ENCODE data around the gene MYG1. TPM values are rescaled to one million over a fixed set of nuclear protein-coding genes. Genes with fewer than 3 reads are reported as not detected.
"Not testable (repeated sequence)": the region's sequence is repeated elsewhere in the genome, so short reads cannot be mapped to it uniquely, and the experiment has no call there.

MYG1 gene
- total RNA-seq, 1 donor from 2014 or later, result 48.8 TPM

- Histone ChIP-seq H3K27me3 (peaks cover 46% of the 10 kb centered on the region), H3K79me2 (ENCODE audit: low read depth) (no peaks in the 10 kb centered on the region), H3K9ac (no peak overlapping the region), H2AFZ (replicated peaks) (peak overlapping the region; percentile 60), H3F3A (ENCODE audit: low read depth) (peaks cover 43% of the 10 kb centered on the region), H3K4me1 (peaks cover 27% of the 10 kb centered on the region), H3K4me2 (peak overlapping the region; percentile 15), H4K20me1 (ENCODE audit: low read depth) (no peaks in the 10 kb centered on the region), H3K36me3 (no peaks in the 10 kb centered on the region), H3K27ac (no peak overlapping the region), H3K4me3 (no peak overlapping the region), H3K9me3 (ENCODE audit: low read depth) (no peaks in the 10 kb centered on the region)
- H3K4me1 Mint-ChIP-seq, result peaks cover 40% of the 10 kb centered on the region
- peak overlapping the region; percentile 45 for H3K27ac Mint-ChIP-seq
- H3K9me3 Mint-ChIP-seq, result no peaks in the 10 kb centered on the region
- peak overlapping the region; percentile 85 for H3K4me3 Mint-ChIP-seq
- DNase-seq (ENCODE audit: low spot score), result no peak
- no peak for TF ChIP-seq EZH2 (IDR thresholded peaks at IDR 0.05)
- TF ChIP-seq EZH2phosphoT487 (IDR thresholded peaks at IDR 0.05), result no peak
- peak; percentile 30 for TF ChIP-seq CTCF (IDR thresholded peaks at IDR 0.05)
- no peaks in the 10 kb centered on the region for H3K36me3 Mint-ChIP-seq
- H3K27me3 Mint-ChIP-seq (ENCODE audit: insufficient read depth, low read depth), result peaks cover 6% of the 10 kb centered on the region
Measured at GRCh38 chr12:53327435-53328042, 28.0 kb downstream of the MYG1 start.

- no peak overlapping the region for H3K27ac ChIP-seq
- H3K27me3 ChIP-seq, result peaks cover 41% of the 10 kb centered on the region
- H3K4me3 Mint-ChIP-seq, result no peak overlapping the region
- H3K4me3 ChIP-seq, result no peak overlapping the region
- TF ChIP-seq EZH2 (IDR thresholded peaks at IDR 0.05), result no peak
- peak; percentile 20 for TF ChIP-seq CTCF (IDR thresholded peaks at IDR 0.05)
- TF ChIP-seq EZH2phosphoT487 (IDR thresholded peaks at IDR 0.05), result no peak
- no peaks in the 10 kb centered on the region for H3K9me3 Mint-ChIP-seq
- H3F3A ChIP-seq (ENCODE audit: low read depth), result peaks cover 43% of the 10 kb centered on the region
- peaks cover 38% of the 10 kb centered on the region for H3K4me1 Mint-ChIP-seq
- peak; percentile 39 for DNase-seq (ENCODE audit: low spot score)
- peaks cover 27% of the 10 kb centered on the region for H3K4me1 ChIP-seq
- H2AFZ ChIP-seq (replicated peaks), result peak overlapping the region; percentile 60
- H4K20me1 ChIP-seq (ENCODE audit: low read depth), result no peaks in the 10 kb centered on the region
- no peak overlapping the region for H3K9ac ChIP-seq
- no peaks in the 10 kb centered on the region for H3K36me3 ChIP-seq
- H3K27me3 Mint-ChIP-seq (ENCODE audit: insufficient read depth, low read depth), result peaks cover 6% of the 10 kb centered on the region
- H3K4me2 ChIP-seq, result no peak overlapping the region
- no peaks in the 10 kb centered on the region for H3K9me3 ChIP-seq (ENCODE audit: low read depth)
- H3K79me2 ChIP-seq (ENCODE audit: low read depth), result no peaks in the 10 kb centered on the region
- no peaks in the 10 kb centered on the region for H3K36me3 Mint-ChIP-seq
- H3K27ac Mint-ChIP-seq, result no peak overlapping the region
Measured at GRCh38 chr12:53328043-53328435, 28.5 kb downstream of the MYG1 start.

GRCh38 chr12:53330671-53331070, 31.2 kb downstream of the MYG1 start:
- no peak overlapping the region for H2AFZ ChIP-seq (replicated peaks)

GRCh38 chr12:53332339-53332738, 32.8 kb downstream of the MYG1 start:
- not testable (repeated sequence) for H3K4me3 Mint-ChIP-seq; H3K9me3 Mint-ChIP-seq; H3K9me3 ChIP-seq (ENCODE audit: low read depth); H3K36me3 ChIP-seq; H4K20me1 ChIP-seq (ENCODE audit: low read depth); H3K36me3 Mint-ChIP-seq; H2AFZ ChIP-seq (replicated peaks); H3K27me3 Mint-ChIP-seq (ENCODE audit: insufficient read depth, low read depth); H3K79me2 ChIP-seq (ENCODE audit: low read depth); H3F3A ChIP-seq (ENCODE audit: low read depth); DNase-seq (ENCODE audit: low spot score); H3K27me3 ChIP-seq; H3K27ac ChIP-seq; H3K4me2 ChIP-seq; H3K4me3 ChIP-seq; H3K9ac ChIP-seq
- peak overlapping the region; percentile 47 for H3K27ac Mint-ChIP-seq
- H3K4me1 ChIP-seq, result peaks cover 30% of the 10 kb centered on the region
- H3K4me1 Mint-ChIP-seq, result peaks cover 38% of the 10 kb centered on the region

More at GRCh38 chr12:53330671-53331070, 31.2 kb downstream of the MYG1 start:
- no peak for DNase-seq (ENCODE audit: low spot score)
- Histone ChIP-seq H3K4me1 (peaks cover 38% of the 10 kb centered on the region), H3K27ac (no peak overlapping the region), H3K9me3 (ENCODE audit: low read depth) (no peaks in the 10 kb centered on the region), H3K79me2 (ENCODE audit: low read depth) (no peaks in the 10 kb centered on the region), H3K27me3 (peaks cover 25% of the 10 kb centered on the region), H3K4me3 (no peak overlapping the region), H3K9ac (no peak overlapping the region), H3K36me3 (no peaks in the 10 kb centered on the region), H4K20me1 (ENCODE audit: low read depth) (no peaks in the 10 kb centered on the region), H3K4me2 (no peak overlapping the region), H3F3A (ENCODE audit: low read depth) (peaks cover 20% of the 10 kb centered on the region)
- TF ChIP-seq EZH2 (IDR thresholded peaks at IDR 0.05), result no peak
- TF ChIP-seq CTCF (IDR thresholded peaks at IDR 0.05), result no peak
- Mint-ChIP-seq H3K4me3 (no peak overlapping the region), H3K27ac (no peak overlapping the region), H3K9me3 (no peaks in the 10 kb centered on the region), H3K4me1 (peaks cover 47% of the 10 kb centered on the region), H3K36me3 (no peaks in the 10 kb centered on the region), H3K27me3 (ENCODE audit: insufficient read depth, low read depth) (peaks cover 6% of the 10 kb centered on the region)

Data from neural progenitor cell (in vitro differentiated cells).